Lung (tissue), 12 donors: ENCODE measurements around the gene DGKE. TPM values are rescaled to one million over a fixed set of nuclear protein-coding genes. Genes with fewer than 3 reads are reported as not detected.

Experiments used
- ATAC-seq: fragments of 200-7000 bp; cut with Tn5 transposase; one replicate; pipeline ENCODE4 v1.9.1; 2020; ENCODE audit warnings: moderate number of reproducible peaks; ENCODE audit not compliant: insufficient read depth, low FRiP score
- DNase-seq, 3 donors: peaks; one replicate each; pipeline ENCODE4 v3.0.0-alpha.2; 2013 to 2017
- H3K27ac ChIP-seq, 2 donors: one replicate each; pipeline ENCODE4 v1.5.1; 2013; ENCODE audit warnings: mild to moderate bottlenecking in 2 of 2, moderate library complexity in 2 of 2, control low read depth in 1 of 2, inconsistent platforms in 1 of 2, low read depth in 1 of 2, low read length in 1 of 2
- H3K27me3 ChIP-seq, 3 donors: one replicate each; pipeline ENCODE4 v1.5.1; 2013; ENCODE audit warnings: low read length in 2 of 3; ENCODE audit not compliant: control insufficient read depth in 3 of 3, insufficient read depth in 3 of 3
- H3K36me3 ChIP-seq, 4 donors: one replicate each; pipeline ENCODE4 v1.5.1; 2013; ENCODE audit warnings: low read length in 4 of 4, mild to moderate bottlenecking in 1 of 4, moderate library complexity in 1 of 4; ENCODE audit not compliant: control insufficient read depth in 4 of 4, insufficient read depth in 4 of 4
- H3K4me1 ChIP-seq, 5 donors: one replicate each; pipeline ENCODE4 v1.5.1; 2013; ENCODE audit warnings: low read length in 5 of 5, mild to moderate bottlenecking in 2 of 5, moderate library complexity in 1 of 5; ENCODE audit not compliant: control insufficient read depth in 5 of 5, insufficient read depth in 5 of 5
- H3K4me3 ChIP-seq: one replicate; pipeline ENCODE4 v1.5.1; 2013; ENCODE audit warnings: mild to moderate bottlenecking, control low read depth, moderate library complexity
- H3K9ac ChIP-seq, 2 donors: one replicate each; pipeline ENCODE4 v1.5.1; 2013; ENCODE audit warnings: low read length in 2 of 2, control low read depth in 1 of 2; ENCODE audit not compliant: insufficient read depth in 1 of 2
- H3K9me3 ChIP-seq, 4 donors: one replicate each; pipeline ENCODE4 v1.5.1; 2013; ENCODE audit warnings: low read length in 3 of 4, mild to moderate bottlenecking in 1 of 4, moderate library complexity in 1 of 4; ENCODE audit not compliant: control insufficient read depth in 4 of 4, insufficient read depth in 3 of 4
- CTCF ChIP-seq: IDR thresholded peaks from 2 replicates; pipeline ENCODE4 v1.5.1; 2012; ENCODE audit warnings: mild to moderate bottlenecking; ENCODE audit errors: control extremely low read depth, extremely low read depth
- WGBS, 2 donors: extraction: QIAGEN DNeasy Blood & Tissue Kit; methylation state at CpG; one replicate each; pipeline ENCODE4 v1.1.7; 2013; 5-methylcytosine and 5-hydroxymethylcytosine counted together
- polyA plus RNA-seq, 2 donors: library from polyadenylated mRNA; stranded (reverse); fragments of 200-250 nt; gene quantifications; one replicate each; pipeline ENCODE4 v1.2.1, GENCODE V29; 2013
- total RNA-seq, 2 donors: library from RNA; depleted of rRNA in 1 of 2; stranded (reverse); fragments of >200 nt in 1 of 2; gene quantifications; one replicate each; pipeline ENCODE4 v1.2.1, GENCODE V29; 2014 to 2021
- donor health status: control.
- donor health status: control.
- donor health status: Bipolar disorder and iron deficiency.
- donor health status: healthy.
- donor health status: DM: yes; HTN: yes; CAD: no.

DGKE gene
- total and polyA plus RNA-seq, 4 donors, result 1.5 to 38.2 (median 5.7) TPM

DNA sequence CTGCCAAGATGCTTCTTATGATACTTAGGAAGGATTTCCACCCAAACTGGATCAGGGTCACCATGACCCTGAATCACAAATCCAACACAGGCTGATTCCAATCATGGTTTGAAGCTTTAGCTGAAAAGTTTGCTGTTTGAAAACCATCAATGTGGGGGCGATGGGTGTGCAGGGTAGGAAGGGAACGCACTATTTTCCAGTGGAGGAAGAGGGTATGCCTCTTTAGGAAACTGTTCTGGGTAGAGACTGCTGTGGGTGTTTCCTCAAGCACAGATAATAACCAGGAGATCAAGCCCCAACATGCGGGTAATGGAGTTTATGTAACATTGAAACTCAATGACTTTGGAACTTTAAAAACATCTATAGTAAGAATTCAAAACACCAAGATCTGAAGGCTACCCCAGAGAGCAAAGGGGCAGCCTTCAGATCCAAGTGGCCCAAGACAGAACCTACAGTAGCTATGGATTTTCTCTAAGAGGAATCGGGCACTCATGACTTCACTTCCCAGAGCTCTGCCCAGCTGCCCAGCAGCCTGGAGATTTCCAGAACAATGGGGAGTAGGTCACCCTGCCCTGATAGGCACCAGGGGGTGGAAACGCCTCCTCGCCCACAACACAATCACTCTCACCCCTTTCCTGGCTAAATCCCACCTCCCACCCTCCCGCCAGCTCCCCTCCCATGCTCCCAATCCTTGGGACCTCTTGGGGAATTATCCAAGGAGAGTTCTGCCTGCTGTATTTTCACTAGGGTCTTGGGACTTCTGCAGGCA is 57.1 kb downstream of the DGKE start:
- Histone ChIP-seq H3K36me3 (peaks cover 14 to 59% (median 17%) of the 10 kb centered on the region in 4 donors), H3K4me1 (peaks cover 0 to 2% (median 0%) of the 10 kb centered on the region in 5 donors), H3K4me3 (no peak overlapping the region), H3K27ac (no peak overlapping the region), H3K27me3 (no peaks in the 10 kb centered on the region), H3K9me3 (no peaks in the 10 kb centered on the region), H3K9ac (no peak overlapping the region)
- ATAC-seq, result no peak
- no peak for DNase-seq
- 91 to 94% methylated on average over 7 of the region's 7 CpGs for WGBS, 2 donors
- no peak for TF ChIP-seq CTCF

DNA sequence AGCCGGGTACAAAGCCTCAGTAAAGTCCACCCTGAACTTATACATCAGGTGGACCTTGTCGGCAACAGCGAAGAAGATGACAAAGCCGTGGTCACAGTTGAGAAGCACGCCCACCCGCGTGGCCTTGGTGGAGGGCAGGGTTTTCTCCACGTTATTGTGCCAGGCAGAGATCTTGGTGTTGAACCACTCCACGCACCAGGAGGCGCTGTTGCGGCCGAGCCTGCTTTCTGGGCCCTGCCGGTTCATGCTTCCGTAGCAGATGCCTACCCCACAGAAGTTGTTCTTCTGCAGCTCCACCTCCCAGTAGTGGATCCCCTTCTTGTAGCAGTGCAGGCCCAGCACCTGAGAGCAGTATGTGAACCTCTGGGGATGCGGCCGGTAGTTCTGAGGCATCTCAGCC is 57.8 kb downstream of the DGKE start:
- H3K9me3 ChIP-seq, result no peaks in the 10 kb centered on the region
- ATAC-seq (no peak), DNase-seq (no peak)
- H3K27ac ChIP-seq, result no peak overlapping the region
- no peak overlapping the region for H3K4me3 ChIP-seq
- H3K27me3 ChIP-seq, result no peaks in the 10 kb centered on the region
- no peak overlapping the region for H3K9ac ChIP-seq
- peak; percentile 2 for TF ChIP-seq CTCF
- H3K4me1 ChIP-seq, result no peaks in the 10 kb centered on the region
- WGBS, 2 donors, result 77 to 84% methylated on average over 16 of the region's 16 CpGs
- peaks cover 14 to 57% (median 17%) of the 10 kb centered on the region in 4 donors for H3K36me3 ChIP-seq

DNA sequence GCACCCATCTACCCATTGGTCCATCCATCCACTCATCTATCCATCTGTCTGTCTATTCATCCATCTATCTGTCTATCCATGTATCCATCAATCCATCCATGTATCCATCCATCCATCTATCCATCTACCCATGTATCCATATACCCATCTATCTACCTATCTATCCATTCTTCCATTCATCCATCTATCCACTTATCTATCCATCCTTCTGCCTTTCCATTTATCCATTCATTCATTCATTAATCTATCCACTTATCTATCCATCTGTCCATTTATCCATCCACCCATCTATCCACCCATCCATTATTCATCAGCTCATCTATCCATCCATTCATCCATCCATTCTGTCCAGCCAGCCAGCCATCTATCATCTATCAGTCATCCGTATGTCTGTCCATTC is 58.4 kb downstream of the DGKE start:
- H3K9me3 ChIP-seq, result no peaks in the 10 kb centered on the region
- H3K9ac ChIP-seq, result no peak overlapping the region
- ATAC-seq (no peak), DNase-seq (no peak)
- no peaks in the 10 kb centered on the region for H3K4me1 ChIP-seq
- no peak overlapping the region for H3K4me3 ChIP-seq
- no peak for TF ChIP-seq CTCF
- H3K27me3 ChIP-seq, result no peaks in the 10 kb centered on the region
- no peak overlapping the region for H3K27ac ChIP-seq
- peaks cover 14 to 61% (median 19%) of the 10 kb centered on the region in 4 donors for H3K36me3 ChIP-seq
- WGBS, 2 donors, result 97 to 99% methylated on average over 1 of the region's 1 CpG

GRCh38 chr17:56893503-56893902 is 59.6 kb downstream of the DGKE start:
- Histone ChIP-seq H3K36me3 (peaks cover 14 to 66% (median 23%) of the 10 kb centered on the region in 4 donors), H3K4me3 (no peak overlapping the region), H3K27ac (peak overlapping the region in 1 of 2 donors; percentile 9), H3K4me1 (no peaks in the 10 kb centered on the region), H3K9ac (no peak overlapping the region), H3K9me3 (no peaks in the 10 kb centered on the region), H3K27me3 (no peaks in the 10 kb centered on the region)
- DNase-seq (no peak), ATAC-seq (no peak)
- no peak for TF ChIP-seq CTCF
- 72 to 84% methylated on average over 7 of the region's 7 CpGs for WGBS, 2 donors
